Body of pancreas (tissue), 4 donors: Measurements from ENCODE around the gene C14orf119. TPM values are rescaled to one million over a fixed set of nuclear protein-coding genes. Genes with fewer than 3 reads are reported as not detected.
A peak's percentile ranks its signal among the peaks of the same experiment; 100 is the strongest.

ENCODE experiments used
- ATAC-seq: fragments of 150-250 bp; one replicate; pipeline ENCODE4 v1.9.1; 2016
- DNase-seq, 4 donors: peaks; one replicate each; pipeline ENCODE4 v3.0.0-alpha.2; 2019
- H3K27ac ChIP-seq, 4 donors: fragments of 200-600 bp; sonication (generic); 1 replicate in 3 of 4; 2 replicates in 1 of 4; pipeline versions ENCODE4 v1.5.1 to v1.6.1; 2016 to 2019; ENCODE audit warnings: mild to moderate bottlenecking in 1 of 4, mixed read lengths in 1 of 4, moderate library complexity in 1 of 4
- H3K27me3 ChIP-seq, 2 donors: fragments of 200-600 bp; sonication (generic); one replicate each; pipeline ENCODE4 v1.6.0; 2016; ENCODE audit warnings: mild to moderate bottlenecking in 1 of 2
- H3K36me3 ChIP-seq, 2 donors: fragments of 200-600 bp; sonication (generic); replicated peaks in 1 of 2; 2 replicates each; pipeline ENCODE4 v1.5.1; 2016; ENCODE audit warnings: low read depth in 2 of 2; ENCODE audit not compliant: insufficient read depth in 1 of 2
- H3K4me1 ChIP-seq: fragments of 200-600 bp; sonication (generic); one replicate; pipeline ENCODE4 v1.6.0; 2016
- H3K4me3 ChIP-seq, 2 donors: fragments of 200-600 bp; sonication (generic); 1 replicate in 1 of 2; 2 replicates in 1 of 2; pipeline ENCODE4 v1.5.1; 2016 to 2019
- H3K9me3 ChIP-seq, 3 donors: fragments of 200-600 bp; sonication (generic); 1 replicate in 2 of 3; 2 replicates in 1 of 3; pipeline ENCODE4 v1.5.1; 2016
- CTCF ChIP-seq, 7 experiments: fragments of 450-650 bp in 4 of 7; fragments of 200-600 bp in 3 of 7; sonication (generic) in 3 of 7; IDR thresholded peaks; one replicate each; pipeline ENCODE4 v1.5.1; 2016 to 2019; ENCODE audit warnings: antibody characterized with exemption in 7 of 7
- POLR2A ChIP-seq, 3 donors: fragments of 450-650 bp; IDR thresholded peaks; one replicate each; pipeline ENCODE4 v1.6.1; 2016; ENCODE audit warnings: antibody characterized with exemption in 3 of 3, mild to moderate bottlenecking in 2 of 3
- WGBS, 2 donors: methylation state at CpG; one replicate each; pipeline ENCODE4 v1.1.5; 2017; 5-methylcytosine and 5-hydroxymethylcytosine counted together
- intact Hi-C: fragments of 100-400 bp; cut with DNase I; formaldehyde crosslinking; loops from one replicate; pipeline ENCODE4 v1.15.1; 2023
- total RNA-seq, 2 donors: library from RNA; depleted of rRNA; stranded (reverse); fragments of >200 nt; gene quantifications; one replicate each; pipeline ENCODE4 v1.1.0, GENCODE V29; 2016

Gene C14orf119
- total RNA-seq, 2 donors from 2014 or later, result 3.6 to 7.0 TPM

- DNase-seq, result peak; percentile 73 to 82 (median 76)
- peak within 1 kb of the TSS; percentile 40 to 63 for H3K4me3 ChIP-seq
- peaks cover 28% of the 10 kb centered on the region for H3K4me1 ChIP-seq
- intact Hi-C loops, result loop anchor here (5.0 kb wide), 1 partner anchor 70 kb away; no protein-coding TSS in a partner anchor
- TF ChIP-seq POLR2A (IDR thresholded peaks at IDR 0.05) (no peak), CTCF (IDR thresholded peaks at IDR 0.05) (no peak)
- H3K27me3 ChIP-seq, result no peaks in the 10 kb centered on the region
- peak; percentile 73 for ATAC-seq
- H3K36me3 ChIP-seq, result peaks cover 11 to 15% of the 10 kb centered on the region in 2 donors
- WGBS, 2 donors, result 5 to 15% methylated on average over 13 to 34 of the region's 73 CpGs
- peak within 1 kb of the TSS; percentile 56 to 73 (median 68) for H3K27ac ChIP-seq
- H3K9me3 ChIP-seq, result no peaks in the 10 kb centered on the region
Observed at GRCh38 chr14:23056956-23057756, 38.1 kb upstream of the C14orf119 start, which contains the start of gene CDH24. Gene CDH24 (minus strand): TSS chr14:23057520. CDS start chr14:23055733, 1,787 bp downstream.

GRCh38 chr14:23057757-23058653, 37.3 kb upstream of the C14orf119 start:
- no peaks in the 10 kb centered on the region for H3K27me3 ChIP-seq
- H3K9me3 ChIP-seq, result no peaks in the 10 kb centered on the region
- H3K27ac ChIP-seq, result peak overlapping the region; percentile 56 to 73 (median 68)
- peak; percentile 82 for ATAC-seq
- H3K4me3 ChIP-seq, result peak overlapping the region; percentile 40 to 63
- H3K36me3 ChIP-seq, result peaks cover 11 to 20% of the 10 kb centered on the region in 2 donors
- WGBS, 2 donors, result 1 to 4% methylated on average over 6 to 51 of the region's 51 CpGs
- DNase-seq, result peak; percentile 87 to 91 (median 88)
- intact Hi-C loops, result loop anchor here (5.0 kb wide), 1 partner anchor 71 kb away; no protein-coding TSS in a partner anchor
- peaks cover 32% of the 10 kb centered on the region for H3K4me1 ChIP-seq
- TF ChIP-seq POLR2A (IDR thresholded peaks at IDR 0.05) (peak in 1 of 3 donors; percentile 19), CTCF (IDR thresholded peaks at IDR 0.05) (peak; percentile 87 to 97 (median 94))

- TF ChIP-seq CTCF (IDR thresholded peaks at IDR 0.05) (no peak), POLR2A (IDR thresholded peaks at IDR 0.05) (no peak)
- H3K4me1 ChIP-seq, result peaks cover 32% of the 10 kb centered on the region
- DNase-seq (no peak), ATAC-seq (no peak)
- H3K36me3 ChIP-seq, result peaks cover 11 to 28% of the 10 kb centered on the region in 2 donors
- no peaks in the 10 kb centered on the region for H3K27me3 ChIP-seq
- intact Hi-C loops, result loop anchor here (5.0 kb wide), 1 partner anchor 72 kb away; no protein-coding TSS in a partner anchor
- peak overlapping the region in 1 of 4 donors; percentile 73 for H3K27ac ChIP-seq
- H3K4me3 ChIP-seq, result no peak overlapping the region
- no peaks in the 10 kb centered on the region for H3K9me3 ChIP-seq
- WGBS, 2 donors, result 87 to 92% methylated on average over 27 to 32 of the region's 32 CpGs
Observed at GRCh38 chr14:23058654-23059504, 36.4 kb upstream of the C14orf119 start.

- Histone ChIP-seq H3K36me3 (peaks cover 16 to 32% of the 10 kb centered on the region in 2 donors), H3K9me3 (no peaks in the 10 kb centered on the region), H3K4me1 (peaks cover 30% of the 10 kb centered on the region), H3K4me3 (no peak overlapping the region), H3K27me3 (no peaks in the 10 kb centered on the region), H3K27ac (peak overlapping the region in 3 of 4 donors; percentile 61 to 76 (median 76))
- TF ChIP-seq POLR2A (IDR thresholded peaks at IDR 0.05) (no peak), CTCF (IDR thresholded peaks at IDR 0.05) (no peak)
- WGBS, 2 donors, result 92% methylated on average over 17 of the region's 17 CpGs
- intact Hi-C loops, result no loop called here
- DNase-seq (no peak), ATAC-seq (no peak)
Observed at GRCh38 chr14:23060536-23061260, 34.6 kb upstream of the C14orf119 start.
